ENCODE data around the gene STH. TPM values are rescaled to one million over a fixed set of nuclear protein-coding genes. Genes with fewer than 3 reads are reported as not detected.

The STH gene
- total RNA-seq, 2 experiments from 2014 or later: not detected

- H3K27me3 Mint-ChIP-seq: peaks cover 14% of the 10 kb centered on the region
- Histone ChIP-seq H3K36me3 (ENCODE audit: insufficient read depth, low read length) (no peaks in the 10 kb centered on the region), H3K27ac (ENCODE audit: low read depth in 1 of 2, low read length in 2 of 2) (no peak overlapping the region), H3K9me3 (ENCODE audit: control insufficient read depth in 1 of 2, insufficient read depth in 1 of 2, low read length in 2 of 2) (peaks cover 0 to 7% of the 10 kb centered on the region in 2 experiments), H3K4me3 (ENCODE audit: low read length) (no peak overlapping the region), H3K27me3 (ENCODE audit: control insufficient read depth in 1 of 2, insufficient read depth in 2 of 2, low read length in 2 of 2) (no peaks in the 10 kb centered on the region), H3K4me1 (ENCODE audit: insufficient read depth, low read length) (no peaks in the 10 kb centered on the region)
- H3K9me3 Mint-ChIP-seq: peaks cover 2% of the 10 kb centered on the region
- ChIA-PET CTCF (no interaction called here), POLR2A (no interaction called here)
- no peaks in the 10 kb centered on the region for H3K4me1 Mint-ChIP-seq (ENCODE audit: low read depth)
- no peak overlapping the region for H3K27ac Mint-ChIP-seq
- DNase-seq (no peak), ATAC-seq (ENCODE audit: poor library complexity) (no peak)
- no peak for TF ChIP-seq CTCF (IDR thresholded peaks at IDR 0.05)
- intact Hi-C loops (cut with DNase I, micrococcal nuclease): no loop called here
- H3K36me3 Mint-ChIP-seq (ENCODE audit: low read depth): no peaks in the 10 kb centered on the region
- no peak overlapping the region for H3K4me3 Mint-ChIP-seq
Observed at GRCh38 chr17:45973946-45974859, 24.8 kb upstream of the STH start.

DNA sequence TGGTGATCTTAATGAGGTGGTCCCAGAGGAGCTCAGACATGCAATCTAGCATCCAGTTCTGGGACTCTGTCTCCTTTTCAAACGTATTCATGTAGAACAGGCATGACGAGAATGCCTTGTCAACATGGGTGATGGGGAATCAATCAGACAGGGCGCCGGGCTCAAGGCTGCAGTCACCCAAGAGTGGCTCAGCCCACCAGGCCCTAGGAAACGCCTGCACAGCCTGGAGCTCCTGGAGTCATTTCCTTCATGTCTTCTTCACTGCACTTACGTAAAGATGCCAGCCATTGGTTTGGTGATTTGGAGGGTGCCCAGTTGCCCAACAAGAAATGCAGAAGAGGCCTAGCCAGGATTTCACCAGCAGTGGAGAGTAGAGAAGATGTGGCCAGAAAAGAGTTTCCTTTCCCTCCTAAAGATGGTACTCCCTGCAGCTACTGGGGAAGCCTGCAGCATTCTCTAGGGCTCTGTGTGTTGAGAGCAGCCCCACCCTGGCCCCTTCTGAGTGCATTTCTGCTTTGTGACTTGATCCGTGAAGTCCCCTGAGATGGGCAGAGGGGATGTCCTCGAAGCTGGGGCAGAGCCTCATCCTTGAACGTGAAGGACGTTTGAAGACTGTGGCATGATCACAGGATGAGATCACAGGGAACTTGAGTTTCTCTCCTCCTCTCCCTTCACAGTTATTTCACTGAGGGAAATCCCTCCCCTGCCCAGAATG lies 24.0 kb upstream of the STH start:
- H3K36me3 ChIP-seq (ENCODE audit: insufficient read depth, low read length): no peaks in the 10 kb centered on the region
- ATAC-seq (ENCODE audit: poor library complexity): no peak
- no peak overlapping the region for H3K27ac Mint-ChIP-seq

More for the DNA sequence above, 24.0 kb upstream of the STH start:
- Mint-ChIP-seq H3K4me3 (no peak overlapping the region), H3K27me3 (peaks cover 9% of the 10 kb centered on the region), H3K36me3 (ENCODE audit: low read depth) (no peaks in the 10 kb centered on the region), H3K4me1 (ENCODE audit: low read depth) (no peaks in the 10 kb centered on the region), H3K9me3 (peaks cover 2% of the 10 kb centered on the region)
- Histone ChIP-seq H3K4me1 (ENCODE audit: insufficient read depth, low read length) (no peaks in the 10 kb centered on the region), H3K9me3 (ENCODE audit: control insufficient read depth in 1 of 2, insufficient read depth in 1 of 2, low read length in 2 of 2) (peaks cover 0 to 7% of the 10 kb centered on the region in 2 experiments), H3K4me3 (ENCODE audit: low read length) (no peak overlapping the region), H3K27me3 (ENCODE audit: control insufficient read depth in 1 of 2, insufficient read depth in 2 of 2, low read length in 2 of 2) (no peaks in the 10 kb centered on the region), H3K27ac (ENCODE audit: low read depth in 1 of 2, low read length in 2 of 2) (no peak overlapping the region)
- no peak for TF ChIP-seq CTCF (IDR thresholded peaks at IDR 0.05)
- CTCF ChIA-PET: no interaction called here
- POLR2A ChIA-PET: no interaction called here
- intact Hi-C loops (cut with DNase I, micrococcal nuclease): no loop called here
- no peak for DNase-seq
